GM18870 (cell line): ENCODE data around the gene CLEC16A.

Experiments used
- ATAC-seq: cut with Tn5 transposase; IDR thresholded peaks from one replicate; pipeline ENCODE4 v1.9.1; 2021; ENCODE audit warnings: moderate library complexity; ENCODE audit not compliant: unreplicated experiment

CLEC16A gene, protein sequence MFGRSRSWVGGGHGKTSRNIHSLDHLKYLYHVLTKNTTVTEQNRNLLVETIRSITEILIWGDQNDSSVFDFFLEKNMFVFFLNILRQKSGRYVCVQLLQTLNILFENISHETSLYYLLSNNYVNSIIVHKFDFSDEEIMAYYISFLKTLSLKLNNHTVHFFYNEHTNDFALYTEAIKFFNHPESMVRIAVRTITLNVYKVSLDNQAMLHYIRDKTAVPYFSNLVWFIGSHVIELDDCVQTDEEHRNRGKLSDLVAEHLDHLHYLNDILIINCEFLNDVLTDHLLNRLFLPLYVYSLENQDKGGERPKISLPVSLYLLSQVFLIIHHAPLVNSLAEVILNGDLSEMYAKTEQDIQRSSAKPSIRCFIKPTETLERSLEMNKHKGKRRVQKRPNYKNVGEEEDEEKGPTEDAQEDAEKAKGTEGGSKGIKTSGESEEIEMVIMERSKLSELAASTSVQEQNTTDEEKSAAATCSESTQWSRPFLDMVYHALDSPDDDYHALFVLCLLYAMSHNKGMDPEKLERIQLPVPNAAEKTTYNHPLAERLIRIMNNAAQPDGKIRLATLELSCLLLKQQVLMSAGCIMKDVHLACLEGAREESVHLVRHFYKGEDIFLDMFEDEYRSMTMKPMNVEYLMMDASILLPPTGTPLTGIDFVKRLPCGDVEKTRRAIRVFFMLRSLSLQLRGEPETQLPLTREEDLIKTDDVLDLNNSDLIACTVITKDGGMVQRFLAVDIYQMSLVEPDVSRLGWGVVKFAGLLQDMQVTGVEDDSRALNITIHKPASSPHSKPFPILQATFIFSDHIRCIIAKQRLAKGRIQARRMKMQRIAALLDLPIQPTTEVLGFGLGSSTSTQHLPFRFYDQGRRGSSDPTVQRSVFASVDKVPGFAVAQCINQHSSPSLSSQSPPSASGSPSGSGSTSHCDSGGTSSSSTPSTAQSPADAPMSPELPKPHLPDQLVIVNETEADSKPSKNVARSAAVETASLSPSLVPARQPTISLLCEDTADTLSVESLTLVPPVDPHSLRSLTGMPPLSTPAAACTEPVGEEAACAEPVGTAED

DNA sequence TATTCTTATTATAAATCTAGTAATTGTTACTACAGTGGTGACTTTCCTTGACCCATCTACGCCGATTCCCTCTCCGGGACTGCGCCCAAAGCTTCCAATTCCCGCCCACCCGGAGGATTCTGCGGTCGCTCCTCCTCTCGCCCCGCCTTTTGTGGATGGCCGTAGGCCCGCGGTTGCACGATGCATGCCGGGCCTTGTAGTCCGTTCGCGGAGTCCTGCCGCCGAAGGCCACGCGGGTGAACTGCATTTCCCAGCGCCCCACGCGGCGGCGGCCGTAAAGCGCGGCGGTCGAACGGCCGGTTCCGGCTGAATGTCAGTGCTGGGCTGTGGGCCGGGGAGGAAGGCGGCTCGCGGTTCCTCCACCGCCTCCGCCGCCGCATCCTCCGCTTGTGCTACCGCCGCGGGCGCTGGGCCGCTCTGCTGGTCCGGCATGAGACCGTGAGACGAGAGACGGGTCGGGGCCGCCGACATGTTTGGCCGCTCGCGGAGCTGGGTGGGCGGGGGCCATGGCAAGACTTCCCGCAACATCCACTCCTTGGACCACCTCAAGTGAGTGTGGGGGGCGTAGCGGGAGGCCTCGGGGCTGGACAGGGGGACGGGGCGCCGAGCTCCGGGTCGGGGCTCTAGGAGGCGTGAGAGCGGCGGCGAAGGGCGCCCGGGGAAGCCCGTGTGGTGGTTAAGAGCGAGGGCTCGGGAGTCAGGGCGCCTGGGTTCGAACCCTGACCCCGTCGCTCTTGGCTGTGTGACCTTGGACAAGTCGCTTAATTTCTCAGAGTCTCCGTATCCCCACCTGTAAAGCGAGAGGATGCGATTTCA, at the start of gene CLEC16A:
Gene CLEC16A (plus strand): TSS at position 316 of the 816 bp plus-strand sequence. CDS start 154 bp downstream, at position 470.
- peak; percentile 45 for ATAC-seq

DNA sequence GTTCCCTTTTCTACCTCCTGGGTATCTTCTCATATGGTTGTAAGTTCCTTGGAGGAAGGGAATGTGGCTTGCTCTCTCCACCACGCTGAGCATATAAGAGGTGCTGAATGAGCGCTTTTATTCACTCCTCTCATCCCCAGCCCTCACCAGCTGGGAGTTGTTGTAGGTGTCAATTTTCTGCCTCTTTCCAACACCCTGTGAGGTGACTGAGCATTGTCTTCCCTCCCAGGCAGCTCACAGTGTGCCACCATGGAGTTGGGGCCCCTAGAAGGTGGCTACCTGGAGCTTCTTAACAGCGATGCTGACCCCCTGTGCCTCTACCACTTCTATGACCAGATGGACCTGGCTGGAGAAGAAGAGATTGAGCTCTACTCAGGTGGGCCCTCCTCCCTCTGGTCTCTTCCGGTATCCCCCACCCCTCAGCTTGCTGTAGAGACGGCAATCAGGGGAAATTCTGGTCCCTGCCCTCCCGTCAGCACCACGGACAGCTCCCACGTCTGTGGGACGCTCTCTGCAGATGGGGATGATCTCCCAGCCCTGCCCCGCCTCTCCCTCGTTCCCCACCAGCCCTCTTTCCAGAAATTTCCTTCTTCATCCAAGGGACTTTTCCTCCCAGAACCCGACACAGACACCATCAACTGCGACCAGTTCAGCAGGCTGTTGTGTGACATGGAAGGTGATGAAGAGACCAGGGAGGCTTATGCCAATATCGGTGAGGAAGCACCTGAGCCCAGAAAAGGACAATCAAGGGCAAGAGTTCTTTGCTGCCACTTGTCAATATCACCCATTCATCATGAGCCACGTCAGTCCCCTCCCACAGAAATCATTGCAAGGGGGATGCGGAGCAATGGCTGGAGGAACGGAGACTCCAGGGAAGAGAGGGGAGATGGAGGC, 49.1 kb upstream of the CLEC16A start:
- ATAC-seq = no peak

DNA sequence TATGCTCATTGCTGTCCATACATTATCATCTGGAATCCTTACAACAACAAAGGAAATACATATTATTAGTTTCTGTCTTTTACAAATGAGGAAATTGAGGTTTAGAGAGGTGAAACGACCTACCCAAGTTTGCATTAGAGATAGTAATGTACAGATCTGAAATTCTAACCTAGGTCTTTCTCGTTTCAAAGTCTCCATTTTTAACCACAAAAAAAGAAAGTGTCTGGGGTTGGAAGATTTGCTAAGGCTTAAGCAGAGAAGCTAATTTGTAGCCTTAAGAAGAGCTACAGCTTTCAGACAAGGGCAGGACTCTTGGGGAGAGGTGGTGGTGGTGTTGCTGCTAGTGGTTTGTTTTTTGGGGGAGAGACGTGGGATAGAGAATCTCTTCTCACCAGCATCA, 48.2 kb upstream of the CLEC16A start:
- ATAC-seq = no peak

DNA sequence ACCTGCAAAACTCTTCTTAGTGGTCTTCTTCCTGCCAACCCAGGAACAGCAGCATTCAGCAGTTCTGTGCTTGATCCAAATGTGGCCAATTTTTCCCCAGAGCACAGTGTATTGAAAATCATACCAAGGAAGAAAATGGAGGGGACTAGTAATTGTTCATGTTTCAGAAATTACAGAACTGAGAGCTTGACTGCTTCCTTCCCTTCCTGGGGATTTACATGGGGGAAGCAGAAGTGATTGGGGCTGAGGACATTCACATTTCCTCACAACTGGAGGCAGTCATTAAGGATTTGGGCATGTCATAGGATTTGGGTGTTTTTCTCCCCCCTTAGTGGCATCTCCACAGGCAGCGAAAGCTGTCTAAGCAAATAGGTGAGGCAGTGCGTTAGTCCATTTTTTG, 47.6 kb upstream of the CLEC16A start:
- no peak for ATAC-seq

DNA sequence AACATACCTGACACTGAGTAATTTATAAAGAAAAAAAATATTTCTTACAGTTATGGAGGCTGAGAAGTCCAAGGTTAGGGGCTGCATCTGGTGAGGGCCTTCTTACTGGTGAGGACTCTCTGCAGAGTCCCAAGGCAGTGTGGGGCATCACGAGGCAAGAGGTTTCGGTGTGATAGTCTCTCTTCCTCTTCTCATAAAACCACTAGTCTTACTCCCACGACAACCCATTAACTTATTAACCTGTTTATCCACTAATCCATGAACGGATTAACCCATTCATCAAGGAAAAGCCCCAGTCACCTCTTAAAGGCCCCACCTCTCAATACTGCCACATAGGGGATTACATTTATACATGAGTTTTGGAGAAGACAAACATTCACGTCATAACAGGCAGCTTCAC, 47.2 kb upstream of the CLEC16A start:
- ATAC-seq = peak; percentile 48

DNA sequence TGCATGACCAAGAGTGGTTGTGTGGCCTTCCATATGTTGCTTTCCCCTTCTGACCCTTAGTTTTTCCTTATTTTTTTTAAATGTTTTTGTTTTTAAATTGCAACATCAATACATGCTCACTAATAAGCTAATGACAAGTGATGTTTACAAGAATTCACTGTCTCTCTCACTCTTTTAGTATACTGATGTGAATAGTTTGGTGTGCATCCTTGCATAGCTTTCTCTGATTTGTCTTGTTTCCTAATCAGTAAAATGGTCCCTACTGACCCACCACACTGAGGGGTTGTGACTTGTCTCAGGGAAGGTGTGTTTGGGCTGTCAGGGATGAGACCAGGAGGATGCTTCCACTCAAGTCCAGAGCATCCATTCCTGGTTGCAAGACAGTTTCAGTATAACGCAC, 41.4 kb upstream of the CLEC16A start:
- no peak for ATAC-seq

DNA sequence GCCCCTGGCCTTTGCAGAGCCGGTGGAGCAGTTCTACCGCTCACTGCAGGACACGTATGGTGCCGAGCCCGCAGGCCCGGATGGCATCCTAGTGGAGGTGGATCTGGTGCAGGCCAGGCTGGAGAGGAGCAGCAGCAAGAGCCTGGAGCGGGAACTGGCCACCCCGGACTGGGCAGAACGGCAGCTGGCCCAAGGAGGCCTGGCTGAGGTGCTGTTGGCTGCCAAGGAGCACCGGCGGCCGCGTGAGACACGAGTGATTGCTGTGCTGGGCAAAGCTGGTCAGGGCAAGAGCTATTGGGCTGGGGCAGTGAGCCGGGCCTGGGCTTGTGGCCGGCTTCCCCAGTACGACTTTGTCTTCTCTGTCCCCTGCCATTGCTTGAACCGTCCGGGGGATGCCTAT, 37.9 kb upstream of the CLEC16A start:
- ATAC-seq = no peak

DNA sequence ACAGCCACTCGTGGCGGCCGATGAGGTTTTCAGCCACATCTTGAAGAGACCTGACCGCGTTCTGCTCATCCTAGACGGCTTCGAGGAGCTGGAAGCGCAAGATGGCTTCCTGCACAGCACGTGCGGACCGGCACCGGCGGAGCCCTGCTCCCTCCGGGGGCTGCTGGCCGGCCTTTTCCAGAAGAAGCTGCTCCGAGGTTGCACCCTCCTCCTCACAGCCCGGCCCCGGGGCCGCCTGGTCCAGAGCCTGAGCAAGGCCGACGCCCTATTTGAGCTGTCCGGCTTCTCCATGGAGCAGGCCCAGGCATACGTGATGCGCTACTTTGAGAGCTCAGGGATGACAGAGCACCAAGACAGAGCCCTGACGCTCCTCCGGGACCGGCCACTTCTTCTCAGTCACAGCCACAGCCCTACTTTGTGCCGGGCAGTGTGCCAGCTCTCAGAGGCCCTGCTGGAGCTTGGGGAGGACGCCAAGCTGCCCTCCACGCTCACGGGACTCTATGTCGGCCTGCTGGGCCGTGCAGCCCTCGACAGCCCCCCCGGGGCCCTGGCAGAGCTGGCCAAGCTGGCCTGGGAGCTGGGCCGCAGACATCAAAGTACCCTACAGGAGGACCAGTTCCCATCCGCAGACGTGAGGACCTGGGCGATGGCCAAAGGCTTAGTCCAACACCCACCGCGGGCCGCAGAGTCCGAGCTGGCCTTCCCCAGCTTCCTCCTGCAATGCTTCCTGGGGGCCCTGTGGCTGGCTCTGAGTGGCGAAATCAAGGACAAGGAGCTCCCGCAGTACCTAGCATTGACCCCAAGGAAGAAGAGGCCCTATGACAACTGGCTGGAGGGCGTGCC, 37.2 kb upstream of the CLEC16A start:
- no peak for ATAC-seq

DNA sequence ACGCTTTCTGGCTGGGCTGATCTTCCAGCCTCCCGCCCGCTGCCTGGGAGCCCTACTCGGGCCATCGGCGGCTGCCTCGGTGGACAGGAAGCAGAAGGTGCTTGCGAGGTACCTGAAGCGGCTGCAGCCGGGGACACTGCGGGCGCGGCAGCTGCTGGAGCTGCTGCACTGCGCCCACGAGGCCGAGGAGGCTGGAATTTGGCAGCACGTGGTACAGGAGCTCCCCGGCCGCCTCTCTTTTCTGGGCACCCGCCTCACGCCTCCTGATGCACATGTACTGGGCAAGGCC, 36.7 kb upstream of the CLEC16A start:
- no peak for ATAC-seq

DNA sequence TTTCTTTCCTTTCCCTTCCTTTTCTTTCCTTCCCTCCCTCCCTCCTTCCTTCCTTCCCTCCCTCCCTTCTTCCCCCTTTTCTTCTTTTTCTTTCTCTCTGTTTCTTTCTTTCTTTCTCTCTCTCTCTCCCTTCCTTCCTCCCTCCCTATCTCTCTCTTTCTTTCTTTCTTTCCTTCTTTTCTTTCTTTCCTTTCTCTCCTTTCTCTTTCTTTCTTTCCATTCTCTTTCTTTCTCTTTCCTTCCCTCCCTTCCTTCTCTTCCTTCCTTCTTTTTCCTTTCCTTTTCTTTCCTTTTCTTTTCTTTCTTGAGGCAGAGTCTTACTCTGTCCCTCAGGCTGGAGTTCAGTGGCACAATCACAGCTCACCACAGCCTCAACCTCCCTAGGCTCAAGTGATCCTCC, 33.1 kb upstream of the CLEC16A start:
- ATAC-seq = no peak

DNA sequence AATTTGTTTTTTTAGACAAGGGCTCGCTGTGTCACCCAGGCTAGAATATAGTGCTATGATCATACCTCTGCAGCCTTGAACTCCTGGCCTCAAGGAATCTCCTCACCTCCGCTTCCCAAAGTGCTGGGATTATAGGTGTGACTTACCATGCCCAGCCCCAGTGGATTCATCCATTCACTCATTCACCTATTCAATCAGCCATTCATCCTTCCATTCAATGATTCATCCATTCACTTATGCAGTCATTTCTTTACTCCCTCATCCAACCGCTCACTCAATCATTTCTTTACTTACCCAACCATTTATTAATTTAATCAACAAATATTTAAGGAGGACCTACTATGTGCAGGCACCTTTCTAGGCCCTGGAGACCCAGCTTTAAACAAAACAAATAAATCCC, 27.8 kb upstream of the CLEC16A start:
- no peak for ATAC-seq

DNA sequence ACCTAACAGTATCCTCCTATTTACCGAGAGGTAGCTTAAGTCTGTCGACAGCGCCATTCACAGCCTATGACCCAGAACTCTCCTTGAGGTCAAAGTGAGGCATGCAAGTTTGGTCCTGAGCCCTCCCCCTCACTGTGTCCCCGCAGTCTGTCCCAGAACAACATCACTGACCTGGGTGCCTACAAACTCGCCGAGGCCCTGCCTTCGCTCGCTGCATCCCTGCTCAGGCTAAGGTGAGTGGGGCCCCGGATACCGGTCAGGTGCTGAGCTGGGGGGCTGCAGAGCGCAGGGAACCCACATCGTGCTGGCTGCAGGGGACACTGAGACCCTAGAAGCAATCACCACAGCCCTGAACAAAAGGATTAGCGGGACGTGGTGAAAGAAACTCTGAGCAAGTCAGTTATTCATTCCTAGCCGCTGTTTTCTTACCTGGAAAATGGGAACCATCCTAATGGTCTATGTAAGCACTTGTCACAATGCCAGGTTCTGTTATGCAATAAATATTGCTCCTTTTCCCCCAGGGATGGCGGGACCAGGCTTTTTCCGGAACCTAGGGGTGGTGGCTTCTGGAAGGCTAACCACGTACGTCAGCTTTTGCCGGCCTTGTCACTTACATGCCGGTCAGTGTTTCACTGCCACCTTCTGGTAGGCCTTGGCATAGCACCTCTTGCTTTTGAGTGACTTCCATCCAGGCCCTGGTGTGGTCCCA, 25.9 kb upstream of the CLEC16A start:
- no peak for ATAC-seq

DNA sequence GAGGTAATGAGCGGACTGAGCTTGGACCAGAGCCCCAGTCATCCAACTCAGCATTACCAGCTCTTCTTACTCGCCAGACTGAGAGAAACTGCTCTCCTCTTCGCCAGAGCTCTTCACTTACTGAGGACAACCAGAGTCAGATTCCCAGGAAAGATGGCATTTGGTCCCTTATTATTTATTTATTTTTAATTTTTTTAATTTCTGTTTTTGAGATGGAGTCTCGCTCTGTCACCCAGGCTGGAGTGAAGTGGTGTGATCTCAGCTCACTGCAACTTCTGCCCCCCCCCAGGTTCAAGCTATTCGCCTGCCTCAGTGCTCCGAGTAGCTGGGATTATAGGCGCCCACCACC, 25.4 kb upstream of the CLEC16A start:
- ATAC-seq = no peak

DNA sequence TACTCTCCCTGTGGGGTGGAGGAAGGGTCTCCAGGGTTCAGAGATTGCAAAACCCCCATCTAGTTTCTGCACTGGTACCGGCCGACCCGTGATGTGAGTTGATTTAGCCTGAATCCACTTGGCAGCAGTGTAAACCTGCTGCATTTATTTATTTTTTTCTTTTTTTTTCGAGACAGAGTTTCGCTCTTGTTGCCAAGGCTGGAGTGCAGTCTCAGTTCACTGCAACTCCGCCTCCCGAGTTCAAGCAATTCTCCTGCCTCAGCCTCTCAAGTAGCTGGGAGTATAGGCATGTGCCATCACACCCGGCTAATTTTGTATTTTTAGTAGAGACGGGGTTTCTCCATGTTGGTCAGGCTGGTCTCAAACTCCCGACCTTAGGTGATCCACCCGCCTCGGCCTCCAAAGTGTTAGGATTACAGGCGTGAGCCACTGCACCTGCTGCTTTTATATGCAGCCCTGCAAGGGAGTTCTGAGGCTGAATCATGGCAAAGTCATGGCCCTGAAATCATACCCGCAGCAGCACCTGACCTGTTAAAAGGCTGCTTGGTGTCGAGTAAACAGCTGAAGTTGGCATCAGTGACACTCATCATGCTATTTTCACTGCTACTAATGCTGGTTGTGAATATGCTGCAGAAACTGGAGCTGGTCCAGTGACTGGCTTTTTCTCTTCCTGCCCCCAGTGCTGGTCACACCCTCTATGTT, 23.5 kb upstream of the CLEC16A start:
- no peak for ATAC-seq

DNA sequence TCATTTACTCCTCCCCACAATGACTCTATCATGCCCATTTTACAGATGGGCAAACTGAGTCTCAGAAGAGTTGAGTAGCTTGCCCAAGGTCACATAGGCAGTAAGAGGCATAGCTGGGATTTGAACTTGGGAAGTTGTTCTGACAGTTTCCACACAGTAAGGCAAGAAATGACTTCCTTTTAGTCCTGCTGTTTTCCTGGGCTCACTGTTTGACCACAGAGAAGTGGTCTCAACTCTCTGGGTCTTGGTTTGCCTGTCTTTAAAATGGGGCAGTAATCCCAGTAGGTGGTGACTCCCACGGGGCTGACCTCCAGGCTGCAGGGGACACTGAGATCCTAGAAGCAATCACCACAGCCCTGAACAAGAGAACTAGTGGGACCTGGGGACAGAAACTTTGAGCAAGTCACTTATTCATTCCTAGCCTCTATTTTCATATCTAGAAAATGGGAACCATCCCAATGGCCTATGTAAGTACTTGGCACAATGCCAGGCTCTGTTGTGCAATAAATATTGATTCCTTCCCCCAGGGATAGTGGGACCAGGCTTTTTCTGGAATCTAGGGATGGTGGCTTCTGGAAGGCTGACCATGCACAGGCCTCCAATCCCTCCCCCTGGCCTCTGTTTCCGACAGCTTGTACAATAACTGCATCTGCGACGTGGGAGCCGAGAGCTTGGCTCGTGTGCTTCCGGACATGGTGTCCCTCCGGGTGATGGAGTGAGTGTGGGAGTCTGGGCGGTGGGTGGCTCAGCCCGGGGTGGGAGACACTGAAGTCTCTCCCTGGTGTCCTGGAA, 22.6 kb upstream of the CLEC16A start:
- ATAC-seq = no peak

DNA sequence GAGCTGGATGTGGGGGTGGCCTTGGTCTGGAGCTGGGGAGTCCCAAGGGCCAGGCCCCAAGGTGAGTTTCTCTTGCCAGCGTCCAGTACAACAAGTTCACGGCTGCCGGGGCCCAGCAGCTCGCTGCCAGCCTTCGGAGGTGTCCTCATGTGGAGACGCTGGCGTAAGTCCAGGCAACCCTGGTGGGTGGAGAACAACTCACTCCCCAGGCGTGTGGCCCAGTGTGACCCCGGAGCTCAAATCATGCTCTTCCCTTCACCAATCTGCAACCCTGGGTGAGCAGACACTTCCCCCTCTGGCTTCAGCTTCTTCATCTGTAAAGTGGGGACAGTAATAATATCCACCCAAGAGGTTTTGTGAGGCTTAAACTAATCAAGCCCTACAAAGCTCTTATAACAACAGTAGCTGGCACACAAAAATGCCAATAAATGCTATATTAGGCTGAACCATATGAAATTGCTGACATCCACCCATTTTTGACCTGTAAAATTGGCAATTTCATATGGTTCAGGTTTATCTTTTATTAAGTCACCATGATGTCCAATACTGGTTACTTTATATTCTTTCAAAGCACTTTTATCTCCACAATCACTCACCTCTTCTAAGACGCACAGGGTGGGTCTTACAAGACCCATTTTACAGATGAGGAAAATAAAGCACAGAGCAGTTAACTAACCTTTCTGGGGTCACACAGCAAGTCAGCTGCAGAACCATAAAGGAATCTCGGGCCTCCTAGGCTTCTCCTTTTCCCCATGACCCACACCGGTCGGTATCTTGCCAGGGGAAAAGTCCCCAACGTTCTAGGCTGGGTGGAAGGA, 21.8 kb upstream of the CLEC16A start:
- no peak for ATAC-seq
